IMR-90 (cell line): ENCODE results near the gene RASA1.

ENCODE experiments used
- CHD1 ChIP-seq: IDR thresholded peaks from 2 replicates; pipeline ENCODE4 v1.6.1; 2012; ENCODE audit warnings: low read depth, low read length, improper control_type of control experiment
- FOS ChIP-seq: fragments of 150-350 bp; IDR thresholded peaks from 2 replicates; pipeline ENCODE4 v1.6.1; 2016; ENCODE audit warnings: low read depth, low read length
- MAFK ChIP-seq: IDR thresholded peaks from 2 replicates; pipeline ENCODE4 v1.6.1; 2012; ENCODE audit warnings: low read depth, low read length, improper control_type of control experiment
- MXI1 ChIP-seq: IDR thresholded peaks from 2 replicates; pipeline ENCODE4 v1.6.1; 2012; ENCODE audit warnings: low read depth, mild to moderate bottlenecking, low read length, moderate library complexity, borderline replicate concordance
- POLR2A ChIP-seq: IDR thresholded peaks from 2 replicates; pipeline ENCODE4 v1.6.1; 2012; ENCODE audit warnings: mild to moderate bottlenecking, low read depth, low read length
- RAD21 ChIP-seq: IDR thresholded peaks from 2 replicates; pipeline ENCODE4 v1.6.1; 2012; ENCODE audit warnings: low read length, improper control_type of control experiment
- RCOR1 ChIP-seq: IDR thresholded peaks from 2 replicates; pipeline ENCODE4 v1.6.1; 2012; ENCODE audit warnings: mild to moderate bottlenecking, low read length, improper control_type of control experiment; ENCODE audit not compliant: insufficient replicate concordance
- RFX5 ChIP-seq: IDR thresholded peaks from 2 replicates; pipeline ENCODE4 v1.8.0; 2012; ENCODE audit warnings: low read depth, mild to moderate bottlenecking, low read length, moderate library complexity
- SMC3 ChIP-seq: fragments of 150-350 bp; IDR thresholded peaks from 2 replicates; pipeline ENCODE4 v1.6.1; 2016; ENCODE audit warnings: low read depth, mild to moderate bottlenecking, antibody characterized with exemption, low read length, moderate library complexity
- TF ChIP-seq, protein P1 (sequence below): conservative IDR thresholded peaks from 2 replicates; pipeline ENCODE4 v1.5.1; 2012; ENCODE audit warnings: mild to moderate bottlenecking, low read depth, low read length, improper control_type of control experiment

GRCh38 chr5:87282269-87282668, 14.6 kb downstream of the RASA1 start:
- TF ChIP-seq, protein P1, sequence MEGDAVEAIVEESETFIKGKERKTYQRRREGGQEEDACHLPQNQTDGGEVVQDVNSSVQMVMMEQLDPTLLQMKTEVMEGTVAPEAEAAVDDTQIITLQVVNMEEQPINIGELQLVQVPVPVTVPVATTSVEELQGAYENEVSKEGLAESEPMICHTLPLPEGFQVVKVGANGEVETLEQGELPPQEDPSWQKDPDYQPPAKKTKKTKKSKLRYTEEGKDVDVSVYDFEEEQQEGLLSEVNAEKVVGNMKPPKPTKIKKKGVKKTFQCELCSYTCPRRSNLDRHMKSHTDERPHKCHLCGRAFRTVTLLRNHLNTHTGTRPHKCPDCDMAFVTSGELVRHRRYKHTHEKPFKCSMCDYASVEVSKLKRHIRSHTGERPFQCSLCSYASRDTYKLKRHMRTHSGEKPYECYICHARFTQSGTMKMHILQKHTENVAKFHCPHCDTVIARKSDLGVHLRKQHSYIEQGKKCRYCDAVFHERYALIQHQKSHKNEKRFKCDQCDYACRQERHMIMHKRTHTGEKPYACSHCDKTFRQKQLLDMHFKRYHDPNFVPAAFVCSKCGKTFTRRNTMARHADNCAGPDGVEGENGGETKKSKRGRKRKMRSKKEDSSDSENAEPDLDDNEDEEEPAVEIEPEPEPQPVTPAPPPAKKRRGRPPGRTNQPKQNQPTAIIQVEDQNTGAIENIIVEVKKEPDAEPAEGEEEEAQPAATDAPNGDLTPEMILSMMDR: no peak
- TF ChIP-seq POLR2A (no peak), SMC3 (no peak), RFX5 (no peak), RAD21 (no peak), MAFK (no peak), MXI1 (no peak), RCOR1 (no peak), FOS (no peak), CHD1 (no peak)
